GM19452 (cell line): ENCODE data around the gene ITIH4.

ENCODE experiments used
- ATAC-seq: cut with Tn5 transposase; IDR thresholded peaks from one replicate; pipeline ENCODE4 v1.9.1; 2021; ENCODE audit not compliant: unreplicated experiment

The ITIH4 gene

DNA sequence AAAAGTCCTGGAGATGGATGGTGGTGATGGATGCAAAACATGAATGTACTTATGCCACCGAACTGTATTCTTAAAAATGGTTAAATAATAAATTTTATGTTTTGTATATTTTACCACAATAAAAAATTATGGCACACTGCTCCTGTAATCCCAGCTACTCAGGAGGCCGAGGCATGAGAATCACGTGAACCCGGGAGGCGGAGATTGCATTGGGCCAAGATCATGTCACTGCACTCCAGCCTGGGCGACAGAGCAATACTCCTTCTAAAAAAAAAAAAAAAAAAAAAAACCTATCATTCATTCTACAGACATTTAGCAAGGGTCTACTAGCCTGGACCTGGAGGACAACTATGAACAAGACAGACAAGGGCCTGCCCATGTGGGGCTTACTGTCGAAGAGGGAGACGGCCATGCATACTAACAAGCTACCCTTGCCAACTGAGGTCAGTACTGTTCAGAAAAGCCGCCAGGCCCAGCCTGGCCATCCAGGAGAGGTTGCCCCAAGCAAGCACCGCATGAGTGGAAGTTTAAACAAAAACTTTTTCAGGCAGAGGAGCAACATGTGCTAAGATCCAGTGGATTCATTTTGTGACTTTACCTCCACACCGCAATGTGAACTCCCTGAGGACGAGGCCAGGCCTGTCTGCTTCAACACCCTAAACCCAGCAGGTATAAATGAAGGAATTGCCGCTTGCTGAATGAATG, 57.0 kb downstream of the ITIH4 start:
- no peak for ATAC-seq

DNA sequence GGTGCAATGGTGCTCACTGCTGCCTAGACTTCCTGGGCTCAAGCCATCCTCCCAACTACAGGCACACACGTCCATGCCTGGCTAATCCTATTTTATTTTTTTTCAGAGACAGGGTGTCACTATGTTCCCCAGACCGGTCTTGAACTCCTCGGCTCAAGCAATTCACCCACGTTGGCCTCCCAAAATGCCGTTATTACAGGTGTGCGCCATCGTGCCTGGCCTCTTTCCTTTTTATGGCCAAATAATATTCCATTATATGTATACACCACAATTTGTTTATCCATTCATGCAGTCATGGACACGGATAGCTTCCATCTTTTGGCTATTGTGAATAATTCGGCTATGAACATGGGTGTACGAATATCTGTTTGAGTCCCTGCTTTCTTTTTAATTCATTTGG, 58.8 kb downstream of the ITIH4 start:
- no peak for ATAC-seq

DNA sequence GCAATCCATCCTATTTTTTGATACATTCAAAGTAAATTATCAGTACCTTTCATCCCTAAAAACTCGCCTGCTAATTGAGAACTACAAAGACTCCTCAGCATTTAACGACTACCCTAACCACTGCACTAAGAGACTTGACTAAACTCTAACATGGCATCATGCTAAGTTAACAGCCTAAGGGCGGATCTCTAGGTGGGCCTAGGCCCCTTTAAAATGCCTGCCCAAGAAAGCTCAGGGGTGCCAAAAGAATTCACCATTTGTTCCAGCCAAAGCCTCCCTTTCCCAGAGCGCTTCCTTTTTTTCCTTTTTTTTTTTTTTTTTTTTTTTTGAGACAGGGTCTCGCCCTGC, 59.2 kb downstream of the ITIH4 start:
- no peak for ATAC-seq

DNA sequence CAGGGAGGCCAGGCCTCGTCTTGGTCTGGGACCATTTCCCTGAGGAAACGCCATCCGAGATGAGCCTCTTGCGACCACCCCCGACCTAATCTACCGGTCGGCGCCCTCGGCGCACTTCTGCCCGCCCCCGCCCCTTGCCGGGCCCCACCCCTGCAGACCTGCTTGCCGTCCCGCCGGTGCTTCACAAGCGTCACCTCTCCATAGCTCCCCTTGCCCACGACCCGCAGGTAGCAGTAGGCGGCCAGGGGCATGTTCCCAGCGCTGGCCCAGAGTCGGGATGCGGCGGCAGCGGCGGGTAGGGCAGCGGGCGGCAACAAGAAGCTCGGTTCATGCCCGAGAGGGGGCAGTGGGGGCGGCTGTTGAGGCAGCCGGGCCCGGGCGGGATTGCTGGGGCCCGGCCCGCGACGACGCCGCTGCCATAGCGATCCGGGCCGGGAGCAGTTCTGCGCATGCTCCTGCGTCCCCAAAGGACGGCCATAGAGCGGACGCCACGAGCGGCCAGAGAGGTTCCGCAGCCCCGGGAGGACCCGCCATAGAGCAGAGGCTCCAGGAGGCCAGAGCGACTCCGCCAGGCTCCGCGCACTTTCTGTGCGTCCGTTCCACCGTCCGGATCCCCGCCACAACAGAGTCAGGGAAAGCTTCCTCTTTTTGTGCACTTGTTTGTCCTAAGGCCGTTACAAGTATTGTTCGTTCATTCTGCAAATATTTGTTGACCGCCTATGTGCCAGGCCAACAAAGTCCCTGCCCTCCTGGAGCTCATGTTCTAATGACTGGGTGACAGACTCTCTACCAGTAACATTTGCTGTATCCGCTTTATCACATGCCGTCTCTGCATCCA, 59.8 kb downstream of the ITIH4 start, which contains the start of gene NEK4:
TSS of gene NEK4 (minus strand) at position 445 of the 838 bp plus-strand sequence. CDS start at position 251, 194 bp downstream.
- ATAC-seq, result peak; percentile 92

DNA sequence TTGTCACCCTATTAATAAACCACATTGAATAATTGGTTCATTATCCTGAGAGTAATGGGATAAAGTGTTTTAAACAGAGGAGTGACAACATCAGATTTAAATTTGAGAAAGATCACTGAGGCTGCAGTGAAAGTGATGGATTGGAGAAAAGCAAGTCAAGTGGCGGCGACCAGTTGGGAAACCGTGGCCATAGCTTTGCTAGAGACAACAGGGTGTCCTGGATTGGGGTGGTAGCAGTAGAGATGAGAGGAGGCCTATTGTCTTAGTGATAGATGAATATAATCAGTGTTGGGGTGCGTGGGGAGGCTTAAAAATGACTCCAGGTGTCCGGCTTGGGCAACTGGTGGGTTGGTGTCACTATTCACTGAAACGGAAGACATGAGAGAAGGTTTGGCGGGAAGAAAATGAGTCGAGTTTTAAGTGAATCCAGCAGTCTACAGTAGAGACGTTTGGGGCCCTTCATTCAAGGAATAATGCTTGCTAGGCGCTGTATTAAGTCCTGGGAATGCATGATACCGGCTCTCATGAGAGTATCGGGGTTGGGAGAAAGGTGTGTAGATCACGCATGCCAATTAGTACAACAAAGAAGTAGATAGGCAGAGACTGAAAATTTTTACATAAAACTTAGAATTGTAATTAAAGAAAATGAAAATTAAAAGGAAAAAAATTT, 60.6 kb downstream of the ITIH4 start:
- ATAC-seq, result no peak

DNA sequence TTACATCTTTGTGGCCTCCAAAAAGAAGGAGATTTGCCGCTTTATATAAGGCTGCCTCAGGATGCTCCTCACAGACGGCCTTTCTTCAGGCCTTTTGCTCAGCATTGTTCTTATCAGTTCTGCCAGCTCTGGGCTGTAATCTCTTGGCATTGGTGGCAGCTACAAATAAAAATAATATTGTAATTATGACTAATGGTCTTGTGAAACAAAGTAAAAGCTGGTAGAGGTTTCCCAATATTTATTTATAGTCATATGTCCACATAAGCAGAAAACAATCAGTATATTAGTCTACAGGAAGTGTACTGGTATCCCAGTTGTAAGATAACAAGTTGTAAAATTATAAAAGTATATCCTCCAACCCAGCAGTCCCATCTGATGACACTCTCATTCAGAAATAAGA, 67.0 kb downstream of the ITIH4 start:
- ATAC-seq, result no peak
